GM19099 (cell line): ENCODE measurements around the gene KRT222.

Source experiments
- POLR2A ChIP-seq: IDR thresholded peaks from 3 replicates; pipeline ENCODE4 v1.6.1; 2011; ENCODE audit warnings: low read depth; ENCODE audit not compliant: insufficient read length; ENCODE audit errors: extremely low read depth

The KRT222 gene

DNA sequence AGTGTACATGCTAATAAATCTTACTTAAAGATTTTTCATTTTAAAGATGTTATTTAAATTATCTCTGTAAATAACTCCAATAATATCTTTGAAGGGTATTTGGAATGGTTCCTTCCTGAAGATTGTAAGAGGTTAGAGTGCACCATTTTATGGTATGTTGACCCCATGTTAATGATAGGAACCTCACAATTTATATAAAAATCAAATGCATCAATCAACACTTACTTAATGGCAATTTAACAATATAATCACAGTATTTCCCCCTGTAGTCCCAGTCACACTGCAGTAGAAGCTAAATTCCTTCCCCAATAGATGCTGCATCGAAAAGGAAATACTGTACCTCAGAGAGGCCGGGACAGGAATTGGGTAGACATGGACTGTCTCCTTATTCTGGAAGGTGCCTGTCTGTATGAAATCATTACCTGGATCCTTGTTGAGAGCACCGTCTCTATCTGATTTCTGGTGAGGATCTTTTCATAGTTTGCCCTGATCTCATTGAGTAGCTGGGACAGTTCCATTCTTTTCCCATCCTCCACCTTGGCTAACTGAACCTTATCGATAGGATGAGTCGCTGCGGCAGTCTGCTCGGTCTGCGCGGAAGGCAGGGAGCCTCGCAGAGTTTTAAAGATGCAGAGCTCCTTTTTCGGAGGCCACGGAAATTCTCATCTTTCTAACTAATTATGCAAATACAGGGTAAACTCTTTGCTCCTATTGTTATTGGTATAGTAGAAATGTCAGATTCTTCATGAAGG, at the start of gene KRT222:
Gene KRT222 (minus strand): TSS at position 596 of the 752 bp plus-strand sequence. CDS start 78 bp downstream, at position 518.
- no peak for TF ChIP-seq POLR2A

DNA sequence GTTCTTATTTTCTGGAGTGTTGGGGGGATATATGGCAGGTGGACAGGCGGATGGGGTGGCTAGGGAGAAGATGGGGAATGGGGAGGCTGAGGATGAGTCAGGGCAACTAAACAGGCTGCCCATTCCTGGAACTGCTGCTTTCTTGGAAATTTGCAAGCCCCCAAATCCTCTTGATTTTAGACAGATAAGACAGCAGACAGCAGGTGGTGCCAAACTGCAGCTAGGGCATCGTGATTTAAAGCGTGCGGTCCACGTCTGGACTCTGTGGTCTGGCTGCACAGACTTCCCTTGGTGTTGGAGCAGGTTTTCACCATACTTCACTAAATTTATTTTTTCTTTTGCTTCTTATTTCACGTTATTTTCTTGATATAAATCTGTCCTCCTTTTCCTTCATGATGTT, 49.5 kb upstream of the KRT222 start:
- no peak for TF ChIP-seq POLR2A

DNA sequence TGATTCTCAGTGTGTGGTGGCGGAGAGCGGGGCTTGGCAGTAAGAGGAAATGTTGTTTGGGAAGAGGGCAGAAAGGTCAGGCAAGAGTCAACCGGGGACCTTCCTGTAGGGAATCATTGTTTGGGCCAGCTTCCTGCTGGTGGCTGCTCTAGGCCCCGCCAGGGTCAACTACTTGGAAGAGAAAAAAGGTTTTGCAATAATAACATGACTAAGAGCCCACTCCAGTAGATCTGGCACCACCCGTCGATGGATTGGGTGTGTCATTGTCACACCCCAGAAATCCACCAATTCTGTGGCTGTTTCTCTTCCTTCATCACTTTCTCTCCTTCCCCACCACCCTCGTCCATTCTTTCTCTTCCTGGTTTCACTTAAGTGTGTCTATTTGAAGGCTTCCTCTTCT, 42.8 kb upstream of the KRT222 start:
- no peak for TF ChIP-seq POLR2A

DNA sequence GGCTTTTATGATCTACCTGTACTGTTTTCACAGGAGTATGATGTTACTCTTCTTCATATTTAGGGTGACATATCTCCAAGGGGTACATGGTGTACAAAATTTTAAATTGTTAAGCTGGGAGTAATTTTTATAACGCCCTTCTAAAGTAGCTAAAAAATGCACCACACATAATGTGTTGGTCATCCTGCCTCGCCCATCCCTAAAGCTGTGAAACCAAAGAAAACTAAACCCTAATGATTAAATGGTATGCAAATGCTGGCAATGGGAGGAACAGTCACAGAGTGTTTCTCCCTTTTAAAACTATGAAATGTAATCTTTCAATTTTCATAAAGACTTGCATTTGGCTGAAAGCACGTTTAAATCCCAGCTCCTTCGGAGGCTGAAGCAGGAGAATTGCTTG, 40.6 kb upstream of the KRT222 start:
- no peak for TF ChIP-seq POLR2A

DNA sequence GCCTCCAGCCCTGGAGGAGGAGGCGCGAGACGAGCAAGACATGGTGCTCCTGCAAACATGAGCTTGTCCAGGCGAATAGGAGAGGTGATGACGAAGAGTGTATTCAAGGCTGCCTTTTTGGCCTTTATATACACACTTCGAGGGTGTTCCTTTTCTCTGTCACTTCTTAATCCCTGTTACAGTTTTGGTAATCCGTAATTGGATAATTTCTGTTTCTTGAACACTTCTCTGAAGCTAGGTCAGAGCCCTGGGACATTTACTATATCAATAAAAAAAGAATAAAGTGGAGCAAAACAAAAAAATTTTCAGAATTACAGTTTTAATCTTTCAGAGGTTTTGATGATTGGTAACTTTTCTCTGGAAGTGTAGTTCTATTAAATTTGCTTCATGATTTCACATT, 38.7 kb upstream of the KRT222 start, which contains the start of gene KRT24:
Gene KRT24 (minus strand): TSS at position 101 of the 400 bp plus-strand sequence. CDS start 59 bp downstream, at position 42.
- TF ChIP-seq POLR2A = no peak

DNA sequence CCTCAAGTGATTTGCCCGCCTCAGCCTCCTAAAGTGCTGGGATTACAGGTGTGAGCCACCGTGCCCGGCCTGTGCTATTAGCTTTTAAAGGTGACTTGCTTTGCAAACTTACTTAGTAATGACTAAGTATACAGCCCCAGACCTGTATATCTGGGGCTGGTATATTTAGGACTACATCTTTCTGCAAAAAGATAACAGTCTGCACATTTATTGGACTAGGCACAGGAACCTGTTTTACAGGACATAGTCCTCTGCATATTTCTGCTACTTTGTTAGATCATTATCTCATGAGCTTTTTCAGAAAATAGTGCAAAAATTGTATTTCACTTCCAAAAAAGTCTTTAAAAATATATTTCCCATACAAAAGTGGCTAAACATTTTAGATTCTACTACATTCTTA, 37.3 kb upstream of the KRT222 start:
- no peak for TF ChIP-seq POLR2A

DNA sequence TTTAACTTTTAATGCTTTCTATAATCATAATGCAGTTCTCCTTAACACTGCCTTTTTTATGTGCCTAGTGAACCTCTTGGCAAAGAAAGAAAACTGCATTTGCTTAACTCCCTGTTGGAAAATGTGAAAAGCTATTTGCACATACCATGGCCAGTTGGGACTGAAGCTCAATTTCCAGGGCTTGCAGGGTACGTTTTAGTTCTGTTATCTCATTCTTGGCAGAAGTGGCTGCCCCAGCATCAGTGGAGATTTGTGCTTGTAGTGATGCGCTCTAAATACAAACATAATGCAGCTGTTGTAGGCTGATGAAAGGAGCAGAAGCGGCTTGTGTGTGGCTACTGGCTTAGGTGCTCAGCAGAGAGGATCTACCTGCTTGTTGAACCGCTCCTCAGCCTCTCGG, 34.9 kb upstream of the KRT222 start:
- TF ChIP-seq POLR2A = no peak

DNA sequence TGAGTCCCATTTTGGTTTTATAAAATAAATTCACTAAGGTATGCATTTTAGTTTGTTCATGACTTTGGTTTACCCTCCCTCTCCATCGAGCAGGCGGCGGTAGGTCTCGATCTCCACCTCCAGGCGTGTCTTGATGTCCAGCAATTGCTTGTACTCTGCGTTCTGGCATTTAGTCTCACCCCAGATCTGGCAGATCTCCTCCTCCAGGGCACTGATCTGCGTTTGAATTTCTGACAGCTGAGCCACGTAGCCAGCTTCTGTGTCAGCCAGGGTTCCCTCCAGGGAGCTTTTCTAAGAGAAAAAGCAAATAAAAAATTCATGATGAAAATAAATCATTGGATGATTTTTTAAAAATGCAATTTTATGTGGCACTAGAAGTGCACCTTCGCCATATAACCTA, 34.4 kb upstream of the KRT222 start:
- no peak for TF ChIP-seq POLR2A

DNA sequence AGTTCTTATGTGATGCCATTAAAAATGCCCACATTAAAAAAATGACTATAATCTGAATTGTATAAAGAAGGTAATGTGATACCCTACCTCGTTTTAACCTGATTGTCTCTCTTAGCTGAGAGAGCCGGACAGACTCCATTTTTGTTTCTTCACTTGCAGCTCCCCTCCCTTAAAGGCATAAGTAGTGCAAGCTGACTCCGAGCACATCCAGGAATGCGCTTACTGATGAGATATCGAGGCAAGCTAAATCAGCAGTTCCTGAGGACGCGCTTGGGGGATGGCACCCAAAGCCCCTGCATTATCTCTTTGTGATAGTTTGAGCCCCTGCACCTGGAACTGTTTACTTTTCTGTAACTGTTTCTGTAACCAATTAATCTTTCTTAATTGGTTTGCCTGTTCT, 32.3 kb upstream of the KRT222 start:
- no peak for TF ChIP-seq POLR2A

DNA sequence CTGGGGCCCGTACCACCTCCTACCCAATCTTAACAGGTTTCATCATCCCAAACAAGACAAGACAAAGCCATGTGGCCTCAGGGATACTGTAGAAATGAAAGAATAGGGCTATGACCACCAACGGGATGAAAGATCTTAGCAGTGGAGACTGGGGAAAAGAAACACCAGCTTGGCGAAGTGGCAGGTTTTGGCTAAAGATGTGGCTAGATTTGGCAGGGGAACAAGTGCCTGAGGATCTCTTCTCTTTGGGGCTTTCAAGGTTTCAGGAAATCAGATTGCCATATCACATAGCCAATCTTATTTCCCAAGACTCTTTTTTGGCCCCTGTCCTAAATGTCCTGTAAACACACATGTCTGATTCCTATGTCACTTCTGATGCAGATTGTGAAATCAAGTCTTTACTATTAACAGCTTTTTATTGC, 31.7 kb upstream of the KRT222 start:
- TF ChIP-seq POLR2A = no peak

DNA sequence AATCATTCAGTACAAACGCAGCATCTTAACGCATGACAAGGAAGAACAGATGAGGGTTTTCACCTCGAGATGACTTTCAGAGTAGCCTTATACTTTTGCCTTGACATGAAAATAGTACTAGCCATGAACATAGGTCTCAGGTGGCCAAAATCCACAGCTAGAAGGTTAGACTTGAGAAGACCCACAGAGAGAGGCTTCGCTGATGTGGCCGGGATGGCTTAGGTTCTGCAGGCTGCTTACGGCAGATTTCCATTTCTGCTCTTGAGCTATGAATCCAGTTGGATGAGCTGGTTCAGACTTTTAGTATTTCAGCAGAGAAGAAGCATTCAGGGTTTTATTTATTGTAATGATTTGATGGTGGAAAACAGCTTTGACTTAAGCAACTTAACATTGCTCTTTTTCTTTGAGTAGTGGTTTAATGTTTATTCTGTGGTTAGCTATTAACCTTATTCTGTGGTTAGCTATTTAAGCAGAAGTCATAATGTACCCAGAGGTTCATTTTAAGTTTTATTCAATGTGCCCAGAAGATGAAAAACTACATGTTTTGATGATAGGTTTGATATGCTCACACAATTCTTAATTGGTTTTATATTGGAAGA, 31.0 kb upstream of the KRT222 start:
- no peak for TF ChIP-seq POLR2A

DNA sequence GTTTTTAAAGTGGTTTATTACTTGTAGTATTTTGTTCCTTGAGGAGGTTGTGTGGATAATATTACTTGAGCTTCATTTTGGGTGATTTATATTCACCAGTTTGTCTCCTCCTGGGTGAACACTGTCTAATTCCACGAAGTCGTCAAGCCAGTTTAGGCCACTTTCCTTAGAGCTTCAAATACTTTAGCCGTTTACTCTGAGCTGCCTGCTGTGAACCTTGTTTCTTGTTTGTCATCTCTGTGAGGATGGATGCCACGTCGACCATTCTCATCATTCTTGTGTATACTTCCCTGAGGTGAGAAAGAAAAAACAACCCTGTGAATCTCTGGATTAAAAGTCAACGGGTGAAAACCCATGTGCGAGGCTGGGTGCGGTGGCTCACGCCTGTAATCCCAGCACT, 29.6 kb upstream of the KRT222 start:
- TF ChIP-seq POLR2A = no peak

DNA sequence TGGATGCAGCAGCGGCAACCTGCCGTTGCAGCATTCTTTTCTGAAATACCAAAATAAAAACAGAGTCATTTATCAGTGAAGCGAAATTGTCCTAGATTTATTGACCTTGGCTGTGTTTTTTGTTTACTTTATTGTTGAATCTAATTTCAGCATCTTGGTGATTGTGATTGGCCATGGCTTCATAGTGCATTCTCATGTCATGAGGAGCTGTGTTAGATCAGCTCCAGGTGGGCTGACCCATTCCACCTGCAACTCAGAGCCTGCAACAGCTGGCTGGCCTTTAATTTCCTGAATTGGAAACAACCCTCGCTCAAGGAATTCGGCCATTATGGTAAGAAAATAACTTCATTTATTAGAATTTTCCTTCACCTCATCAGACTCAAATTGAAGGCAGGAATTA, 22.1 kb upstream of the KRT222 start:
- TF ChIP-seq POLR2A = no peak

DNA sequence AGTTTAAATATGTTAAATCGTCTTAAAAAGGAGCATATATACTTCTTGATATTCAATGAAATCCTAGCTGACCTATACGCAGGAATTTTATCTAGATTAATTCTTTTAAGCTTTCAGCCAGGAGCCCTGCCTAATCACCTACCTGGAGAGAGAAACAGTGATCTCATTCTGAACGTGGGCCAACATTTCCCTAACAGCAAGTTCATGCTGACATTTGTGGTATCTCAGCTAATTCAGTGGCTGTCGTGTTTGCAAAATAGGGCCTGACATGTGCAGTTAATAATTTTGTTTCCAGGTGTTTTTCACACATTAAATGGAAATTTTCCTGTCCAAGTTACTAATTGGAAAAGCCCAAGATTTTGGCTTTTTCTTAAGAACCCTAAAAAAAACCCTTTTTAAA, 21.2 kb upstream of the KRT222 start:
- TF ChIP-seq POLR2A = no peak

DNA sequence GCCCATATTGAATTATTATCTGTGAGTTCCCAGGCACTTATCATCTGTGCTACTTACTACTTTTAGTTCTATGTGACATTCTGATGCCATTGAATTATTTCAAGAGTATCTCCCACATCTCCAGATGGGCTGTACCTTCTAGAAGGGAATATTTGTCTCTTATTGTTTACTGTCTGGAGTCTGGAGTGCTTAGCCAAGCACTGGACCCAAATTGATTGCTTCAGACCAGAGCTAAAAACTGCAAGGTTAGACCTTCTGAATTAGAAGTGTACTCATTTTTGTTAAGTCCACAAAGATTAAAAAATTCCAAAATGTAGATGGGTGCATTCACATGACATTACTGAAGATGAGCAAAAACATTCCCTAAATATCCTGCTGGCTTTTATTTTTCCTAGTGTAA, 16.0 kb upstream of the KRT222 start:
- no peak for TF ChIP-seq POLR2A

DNA sequence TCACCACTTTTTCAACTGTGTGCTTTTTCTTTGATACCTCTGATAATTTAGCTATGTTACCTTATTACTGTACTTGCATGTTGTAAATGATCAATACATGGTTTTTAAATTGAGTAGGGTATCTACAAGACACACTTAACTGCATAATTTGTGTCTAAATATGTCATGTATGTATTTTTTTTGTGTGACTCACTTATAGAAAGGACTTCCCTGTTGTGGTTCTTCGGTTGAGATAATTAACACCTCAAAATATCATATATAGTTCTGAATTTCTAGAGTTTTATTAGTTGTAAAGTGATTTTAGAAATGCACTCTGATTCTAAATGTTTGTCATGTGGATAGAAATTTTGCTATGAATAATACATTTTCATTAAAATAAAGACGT, 14.5 kb upstream of the KRT222 start:
- TF ChIP-seq POLR2A = no peak

DNA sequence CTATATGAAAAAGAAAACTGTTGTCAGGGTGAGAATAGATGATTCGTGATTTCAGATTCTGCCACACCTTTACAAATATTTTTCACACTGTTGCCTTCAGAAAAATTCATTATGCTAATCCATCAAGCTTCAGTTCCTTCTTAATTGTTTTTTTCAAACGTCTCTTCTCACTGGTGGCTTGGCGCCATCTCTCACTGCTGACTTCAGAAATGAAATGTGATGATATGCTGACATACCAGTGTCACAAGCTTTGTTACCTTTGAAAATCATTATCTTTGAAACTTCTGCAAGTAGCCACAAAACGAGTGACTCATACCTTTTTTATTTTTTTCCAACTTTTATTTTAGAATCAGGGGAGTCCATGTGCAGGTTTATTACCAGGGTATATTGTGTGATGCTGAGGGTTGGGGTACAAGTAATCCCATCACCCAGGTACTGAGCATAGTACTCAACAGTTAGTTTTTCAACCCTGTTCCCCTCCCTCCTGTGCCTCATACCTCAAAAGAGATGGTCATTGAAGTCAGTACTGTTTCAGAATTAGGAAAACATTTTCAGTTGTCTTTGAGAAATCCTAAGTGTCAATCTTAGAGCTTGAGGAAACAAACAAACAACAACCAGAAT, 14.0 kb upstream of the KRT222 start:
- no peak for TF ChIP-seq POLR2A

DNA sequence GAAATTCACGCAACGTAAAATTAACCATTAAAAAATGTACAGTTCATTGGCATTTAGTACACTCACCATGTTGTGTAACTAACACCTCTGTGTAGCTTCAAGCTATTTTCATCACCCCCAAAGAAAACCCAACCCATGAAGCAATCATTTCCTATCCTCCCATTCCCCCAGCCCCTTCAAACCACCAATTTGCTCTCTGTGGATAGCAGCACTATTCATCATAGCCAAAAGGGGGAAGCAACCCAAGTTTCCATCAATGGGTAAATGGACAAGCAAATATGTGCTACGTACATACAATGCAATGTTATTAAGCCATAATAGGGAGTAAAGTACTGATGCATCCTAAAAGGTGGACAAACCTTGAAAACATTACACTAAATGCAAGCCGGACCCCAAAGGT, 10.9 kb upstream of the KRT222 start:
- TF ChIP-seq POLR2A = no peak
